Natural killer cell (primary cell): Measurements from ENCODE around the gene PTX4. TPM values are rescaled to one million over a fixed set of nuclear protein-coding genes. Genes with fewer than 3 reads are reported as not detected.
A peak's percentile ranks its signal among the peaks of the same experiment; 100 is the strongest.

ENCODE experiments used
- ATAC-seq, 3 donors: fragments of 150-1000 bp in 2 of 3; fragments of 200-7000 bp in 1 of 3; cut with Tn5 transposase; 1 replicate in 1 of 3; 2 replicates in 2 of 3; pipeline ENCODE4 v1.10.0; 2021; ENCODE audit warnings: mild to moderate bottlenecking in 2 of 3, moderate library complexity in 2 of 3
- DNase-seq, 2 donors: peaks; one replicate each; pipeline versions ENCODE4 v3.0.0 to v3.0.0-alpha.2; 2013 to 2021; ENCODE audit warnings: mixed read lengths in 1 of 2
- H3K27ac ChIP-seq: one replicate; pipeline ENCODE4 v1.5.1; 2013; ENCODE audit warnings: mild to moderate bottlenecking, low read length
- H3K27me3 ChIP-seq: one replicate; pipeline ENCODE4 v1.6.1; 2013; ENCODE audit warnings: low read length; ENCODE audit not compliant: control insufficient read depth, insufficient read depth
- H3K36me3 ChIP-seq: one replicate; pipeline ENCODE4 v1.6.1; 2013; ENCODE audit warnings: low read length; ENCODE audit not compliant: control insufficient read depth, insufficient read depth
- H3K4me1 ChIP-seq: one replicate; pipeline ENCODE4 v1.6.1; 2013; ENCODE audit warnings: low read length; ENCODE audit not compliant: control insufficient read depth, insufficient read depth
- H3K4me3 ChIP-seq: one replicate; pipeline ENCODE4 v1.5.1; 2013; ENCODE audit warnings: low read length
- H3K9me3 ChIP-seq: one replicate; pipeline ENCODE4 v1.6.1; 2013; ENCODE audit warnings: low read length; ENCODE audit not compliant: control insufficient read depth, insufficient read depth
- H3K27ac Mint-ChIP-seq, 2 donors: one replicate each; pipeline ENCODE4 v1.8.0; 2022; ENCODE audit warnings: mild to moderate bottlenecking in 2 of 2, mixed read lengths in 2 of 2, moderate library complexity in 1 of 2
- H3K27me3 Mint-ChIP-seq, 2 donors: one replicate each; pipeline ENCODE4 v1.8.0; 2022; ENCODE audit warnings: low read depth in 2 of 2, mixed read lengths in 2 of 2
- H3K36me3 Mint-ChIP-seq: one replicate; pipeline ENCODE4 v1.8.0; 2022; ENCODE audit warnings: mixed read lengths
- H3K4me1 Mint-ChIP-seq, 2 donors: one replicate each; pipeline ENCODE4 v1.8.0; 2022; ENCODE audit warnings: mixed read lengths in 2 of 2
- H3K4me3 Mint-ChIP-seq: one replicate; pipeline ENCODE4 v1.8.0; 2022; ENCODE audit warnings: mild to moderate bottlenecking, moderate library complexity, mixed read lengths
- H3K9me3 Mint-ChIP-seq, 2 donors: one replicate each; pipeline ENCODE4 v1.8.0; 2022; ENCODE audit warnings: mixed read lengths in 2 of 2
- CTCF ChIP-seq: fragments of 200-600 bp; IDR thresholded peaks from one replicate; pipeline ENCODE4 v1.8.0; 2022; ENCODE audit warnings: antibody characterized with exemption
- WGBS: methylation state at CpG from one replicate; pipeline ENCODE4 v1.1.7; 2013; ENCODE audit warnings: missing lambda C conversion rate; ENCODE audit not compliant: insufficient coverage; 5-methylcytosine and 5-hydroxymethylcytosine counted together
- intact Hi-C: fragments of 100-400 bp; cut with micrococcal nuclease; formaldehyde crosslinking; loops from one replicate; pipeline ENCODE4 v1.14.2; 2022
- total RNA-seq, 4 donors: library from RNA; stranded (reverse); fragments of 120-200 nt in 1 of 4; gene quantifications; one replicate each; pipeline versions ENCODE4 v1.2.3 to v1.2.4, GENCODE V29; 2013 to 2022

PTX4 gene
- total RNA-seq, 3 donors from 2014 or later (not counting 1 experiment from before 2014, with no cell fraction given) = 0.31 TPM; not detected in 2

GRCh38 chr16:1446296-1447080 lies 42.3 kb downstream of the PTX4 start:
- intact Hi-C loops = no loop called here
- H3K9me3 Mint-ChIP-seq = no peaks in the 10 kb centered on the region
- Histone ChIP-seq H3K4me3 (no peak overlapping the region), H3K4me1 (peaks cover 11% of the 10 kb centered on the region), H3K27me3 (no peaks in the 10 kb centered on the region), H3K27ac (no peak overlapping the region), H3K36me3 (peaks cover 28% of the 10 kb centered on the region), H3K9me3 (no peaks in the 10 kb centered on the region)
- WGBS = 96% methylated on average over 41 of the region's 41 CpGs
- ATAC-seq (no peak), DNase-seq (no peak)
- TF ChIP-seq CTCF = no peak
- H3K27ac Mint-ChIP-seq = peak overlapping the region in 1 of 2 donors; percentile 72
- no peak overlapping the region for H3K4me3 Mint-ChIP-seq
- peaks cover 0 to 20% of the 10 kb centered on the region in 2 donors for H3K4me1 Mint-ChIP-seq
- H3K27me3 Mint-ChIP-seq = no peaks in the 10 kb centered on the region
- H3K36me3 Mint-ChIP-seq = no peaks in the 10 kb centered on the region

GRCh38 chr16:1445518-1446203 lies 43.1 kb downstream of the PTX4 start:
- H3K4me3 Mint-ChIP-seq = no peak overlapping the region
- Histone ChIP-seq H3K4me1 (peaks cover 11% of the 10 kb centered on the region), H3K4me3 (no peak overlapping the region), H3K27me3 (no peaks in the 10 kb centered on the region), H3K27ac (peak overlapping the region; percentile 68), H3K36me3 (peaks cover 26% of the 10 kb centered on the region), H3K9me3 (no peaks in the 10 kb centered on the region)
- ATAC-seq (peak in 1 of 3 donors; percentile 80), DNase-seq (no peak)
- H3K36me3 Mint-ChIP-seq = no peaks in the 10 kb centered on the region
- intact Hi-C loops = no loop called here
- H3K27ac Mint-ChIP-seq = peak overlapping the region in 1 of 2 donors; percentile 72
- H3K4me1 Mint-ChIP-seq = peaks cover 0 to 20% of the 10 kb centered on the region in 2 donors
- 87% methylated on average over 25 of the region's 25 CpGs for WGBS
- H3K27me3 Mint-ChIP-seq = no peaks in the 10 kb centered on the region
- H3K9me3 Mint-ChIP-seq = no peaks in the 10 kb centered on the region
- no peak for TF ChIP-seq CTCF

GRCh38 chr16:1444730-1445517 lies 43.8 kb downstream of the PTX4 start:
- H3K36me3 Mint-ChIP-seq = no peaks in the 10 kb centered on the region
- ATAC-seq (peak in 2 of 3 donors; percentile 42 to 57), DNase-seq (no peak)
- peak overlapping the region in 1 of 2 donors; percentile 72 for H3K27ac Mint-ChIP-seq
- peaks cover 11% of the 10 kb centered on the region for H3K4me1 ChIP-seq
- no peak overlapping the region for H3K4me3 Mint-ChIP-seq
- no peaks in the 10 kb centered on the region for H3K9me3 ChIP-seq
- peaks cover 0 to 13% of the 10 kb centered on the region in 2 donors for H3K4me1 Mint-ChIP-seq
- H3K4me3 ChIP-seq = no peak overlapping the region
- no peak for TF ChIP-seq CTCF
- intact Hi-C loops = no loop called here
- WGBS = 78% methylated on average over 48 of the region's 48 CpGs
- H3K36me3 ChIP-seq = peaks cover 24% of the 10 kb centered on the region
- H3K27me3 ChIP-seq = no peaks in the 10 kb centered on the region
- H3K9me3 Mint-ChIP-seq = no peaks in the 10 kb centered on the region
- H3K27ac ChIP-seq = peak overlapping the region; percentile 68
- H3K27me3 Mint-ChIP-seq = no peaks in the 10 kb centered on the region
